A673 (cell line): Measurements from ENCODE around the gene ATP9A. TPM values are rescaled to one million over a fixed set of nuclear protein-coding genes. Genes with fewer than 3 reads are reported as not detected.

Experiments
- BruUV-seq: library from RNA; stranded (reverse); fragments of 400-500 nt; replicated peaks from 2 replicates; lab custom pipeline; 2021; lab: Mats Ljungman, UMichigan
- CTCF ChIA-PET: fragments of 300-600 bp; sonication (Branson Sonifier 250); formaldehyde crosslinking; loops from one replicate; lab custom pipeline; 2022; ENCODE audit warnings: antibody characterized with exemption; lab: Charles Lee
- POLR2A ChIA-PET: fragments of 300-600 bp; sonication (Branson Sonifier 250); formaldehyde crosslinking; loops from one replicate; lab custom pipeline; 2022; ENCODE audit warnings: antibody characterized with exemption; ENCODE audit not compliant: low non-redundant PET; lab: Charles Lee
- DNase-seq: peaks from one replicate; pipeline ENCODE4 v3.0.0-alpha.2; 2015; ENCODE audit warnings: low spot score
- H3K27ac ChIP-seq: fragments of 200-600 bp; sonication (generic); 2 replicates; pipeline ENCODE4 v1.5.1; 2016; ENCODE audit warnings: mixed run types, low read depth, mild to moderate bottlenecking, mixed read lengths, antibody characterized with exemption, low read length; ENCODE audit not compliant: poor library complexity, severe bottlenecking
- H3K27me3 ChIP-seq: fragments of 200-600 bp; sonication (generic); replicated peaks from 2 replicates; pipeline ENCODE4 v1.6.1; 2017; ENCODE audit warnings: mixed run types, low read depth, mild to moderate bottlenecking, mixed read lengths, antibody characterized with exemption, low read length; ENCODE audit not compliant: insufficient read depth, poor library complexity
- H3K36me3 ChIP-seq: fragments of 200-600 bp; sonication (generic); 2 replicates; pipeline ENCODE4 v1.6.1; 2016; ENCODE audit warnings: mixed run types, mild to moderate bottlenecking, mixed read lengths, antibody characterized with exemption, low read length; ENCODE audit not compliant: insufficient read depth, poor library complexity, severe bottlenecking
- H3K4me1 ChIP-seq: fragments of 200-600 bp; sonication (generic); 2 replicates; pipeline ENCODE4 v1.6.1; 2017; ENCODE audit warnings: mixed run types, mild to moderate bottlenecking, mixed read lengths, antibody characterized with exemption, low read length; ENCODE audit not compliant: insufficient read depth, poor library complexity, severe bottlenecking
- H3K4me3 ChIP-seq: fragments of 200-600 bp; sonication (generic); 2 replicates; pipeline ENCODE4 v1.5.1; 2016; ENCODE audit warnings: low read depth, mixed run types, mild to moderate bottlenecking, mixed read lengths, low read length; ENCODE audit not compliant: poor library complexity, severe bottlenecking
- H3K9me3 ChIP-seq: fragments of 200-600 bp; sonication (generic); 2 replicates; pipeline ENCODE4 v1.6.1; 2016; ENCODE audit warnings: mixed run types, low read depth, mild to moderate bottlenecking, mixed read lengths, antibody characterized with exemption, low read length; ENCODE audit not compliant: poor library complexity, severe bottlenecking
- EZH2 ChIP-seq: fragments of 200-600 bp; sonication (generic); IDR thresholded peaks from 2 replicates; pipeline ENCODE4 v1.6.1; 2017; ENCODE audit warnings: borderline replicate concordance, low read depth, mild to moderate bottlenecking, mixed read lengths, antibody characterized with exemption, low read length; ENCODE audit not compliant: poor library complexity, severe bottlenecking
- intact Hi-C: fragments of 100-400 bp; cut with micrococcal nuclease; formaldehyde crosslinking; loops from one replicate; pipeline ENCODE4 v1.10.0; 2022; ENCODE audit not compliant: unreplicated experiment
- total RNA-seq: library from RNA; stranded (reverse); gene quantifications from 2 replicates; pipeline ENCODE4 v1.2.3, GENCODE V29; 2021
- TF ChIP-seq, protein P1 (sequence below): fragments of 300-800, 200-600 bp; sonication (generic); conservative IDR thresholded peaks from 2 replicates; pipeline ENCODE4 v1.5.1; 2017; ENCODE audit warnings: low read depth, mild to moderate bottlenecking, antibody characterized with exemption, low read length, moderate library complexity, mixed read lengths

ATP9A gene
- total RNA-seq, 1 experiment from 2014 or later = 31.2 TPM

DNA sequence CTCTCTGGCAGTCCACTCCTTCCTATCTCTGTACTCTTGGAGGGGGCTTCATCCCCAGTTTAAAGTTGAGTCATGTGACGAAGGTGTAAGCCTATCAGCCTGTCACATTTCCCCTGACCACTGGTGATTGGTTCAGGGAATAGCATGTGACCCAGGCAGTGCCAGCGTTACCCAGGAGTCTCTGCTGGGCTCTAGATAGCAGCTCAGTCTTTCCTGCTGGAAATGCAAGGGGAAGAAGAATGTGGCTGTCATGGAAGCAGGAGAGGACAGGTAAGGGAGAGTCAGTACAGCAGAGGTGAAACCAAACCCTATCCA, 190.1 kb downstream of the ATP9A start:
- ChIA-PET CTCF (interaction anchor here (0.6 kb wide), 1 partner anchor 12 kb away, joined by 4 read pairs; no protein-coding TSS in a partner anchor), POLR2A (no interaction called here)
- no peaks in the 10 kb centered on the region for H3K36me3 ChIP-seq
- BruUV-seq = no TSS peak
- TF ChIP-seq, protein P1, sequence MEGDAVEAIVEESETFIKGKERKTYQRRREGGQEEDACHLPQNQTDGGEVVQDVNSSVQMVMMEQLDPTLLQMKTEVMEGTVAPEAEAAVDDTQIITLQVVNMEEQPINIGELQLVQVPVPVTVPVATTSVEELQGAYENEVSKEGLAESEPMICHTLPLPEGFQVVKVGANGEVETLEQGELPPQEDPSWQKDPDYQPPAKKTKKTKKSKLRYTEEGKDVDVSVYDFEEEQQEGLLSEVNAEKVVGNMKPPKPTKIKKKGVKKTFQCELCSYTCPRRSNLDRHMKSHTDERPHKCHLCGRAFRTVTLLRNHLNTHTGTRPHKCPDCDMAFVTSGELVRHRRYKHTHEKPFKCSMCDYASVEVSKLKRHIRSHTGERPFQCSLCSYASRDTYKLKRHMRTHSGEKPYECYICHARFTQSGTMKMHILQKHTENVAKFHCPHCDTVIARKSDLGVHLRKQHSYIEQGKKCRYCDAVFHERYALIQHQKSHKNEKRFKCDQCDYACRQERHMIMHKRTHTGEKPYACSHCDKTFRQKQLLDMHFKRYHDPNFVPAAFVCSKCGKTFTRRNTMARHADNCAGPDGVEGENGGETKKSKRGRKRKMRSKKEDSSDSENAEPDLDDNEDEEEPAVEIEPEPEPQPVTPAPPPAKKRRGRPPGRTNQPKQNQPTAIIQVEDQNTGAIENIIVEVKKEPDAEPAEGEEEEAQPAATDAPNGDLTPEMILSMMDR = no peak
- TF ChIP-seq EZH2 = no peak
- no peak overlapping the region for H3K27ac ChIP-seq
- H3K4me3 ChIP-seq = no peak overlapping the region
- no peak for DNase-seq
- intact Hi-C loops = no loop called here
- H3K9me3 ChIP-seq = no peaks in the 10 kb centered on the region
- H3K27me3 ChIP-seq = no peaks in the 10 kb centered on the region
- H3K4me1 ChIP-seq = no peaks in the 10 kb centered on the region

DNA sequence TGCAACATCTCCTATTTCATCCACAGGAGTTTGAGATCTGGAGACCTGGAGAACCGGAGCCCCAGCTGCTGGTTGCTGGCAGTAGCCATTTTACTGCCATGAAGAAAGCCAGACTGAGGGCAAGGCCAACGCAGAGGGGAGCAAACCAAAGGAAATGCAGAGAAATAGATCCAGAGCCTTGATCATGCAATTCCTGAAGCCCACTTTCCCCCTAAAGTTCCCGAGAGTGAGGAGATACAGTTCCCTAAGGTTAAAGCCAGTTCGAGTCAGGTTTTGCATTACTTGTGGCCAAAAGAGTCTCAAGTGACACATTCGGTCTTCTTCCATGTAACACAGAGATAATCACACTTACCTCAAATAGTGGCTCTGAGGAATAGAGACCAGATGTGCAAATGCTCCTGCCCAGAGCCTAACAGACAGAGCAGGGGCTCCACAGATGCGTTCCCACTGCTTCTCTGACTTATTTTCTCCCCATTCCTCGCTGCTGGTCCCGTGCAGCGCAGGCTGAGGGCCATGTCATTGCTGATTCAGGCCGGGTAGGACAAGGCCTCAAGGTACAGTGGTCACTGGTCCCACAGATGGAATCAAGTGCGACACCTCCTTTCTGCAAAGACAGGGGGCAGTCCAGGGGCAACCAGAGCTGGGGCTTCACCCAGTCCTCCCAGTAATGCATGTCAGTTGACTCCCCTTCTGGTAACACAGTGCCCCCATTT, 190.6 kb downstream of the ATP9A start:
- no TSS peak for BruUV-seq
- ChIA-PET CTCF (interaction anchor here (0.6 kb wide), 2 partner anchors 13 to 23 kb away, joined by 4 read pairs; no protein-coding TSS in a partner anchor), POLR2A (no interaction called here)
- Histone ChIP-seq H3K27me3 (no peaks in the 10 kb centered on the region), H3K27ac (no peak overlapping the region), H3K9me3 (no peaks in the 10 kb centered on the region), H3K36me3 (no peaks in the 10 kb centered on the region), H3K4me3 (no peak overlapping the region), H3K4me1 (no peaks in the 10 kb centered on the region)
- no peak for DNase-seq
- TF ChIP-seq, protein P1 = no peak
- no peak for TF ChIP-seq EZH2
- intact Hi-C loops = no loop called here

DNA sequence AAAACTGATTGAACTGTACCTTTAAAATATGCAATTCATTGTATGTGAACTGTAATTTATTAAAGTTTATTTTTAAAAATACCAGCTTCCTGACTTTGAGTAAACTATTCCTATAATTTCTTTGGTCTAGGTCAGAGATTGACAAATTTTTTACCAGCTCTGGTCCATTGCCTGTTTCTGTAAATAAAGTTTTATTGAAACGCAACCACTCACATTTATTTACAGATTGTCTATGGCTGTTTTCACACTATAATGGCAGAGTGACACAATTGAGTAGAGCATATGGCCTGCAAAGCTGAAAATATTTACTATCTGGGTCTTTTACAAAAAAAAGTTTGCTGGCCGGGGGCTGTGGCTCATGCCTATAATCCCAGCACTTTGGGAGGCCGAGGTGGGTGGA, 192.7 kb downstream of the ATP9A start:
- Histone ChIP-seq H3K27me3 (no peaks in the 10 kb centered on the region), H3K27ac (no peak overlapping the region), H3K36me3 (no peaks in the 10 kb centered on the region), H3K4me1 (no peaks in the 10 kb centered on the region), H3K4me3 (no peak overlapping the region), H3K9me3 (no peaks in the 10 kb centered on the region)
- intact Hi-C loops = no loop called here
- ChIA-PET CTCF (interaction anchor here (0.5 kb wide), 1 partner anchor 1581 kb away, joined by 3 read pairs; no protein-coding TSS in a partner anchor), POLR2A (no interaction called here)
- no peak for DNase-seq
- no TSS peak for BruUV-seq
- TF ChIP-seq EZH2 = no peak
- TF ChIP-seq, protein P1 = no peak
